Measurements from ENCODE around the gene PPM1D.

GRCh38 chr17:60602385-60602742 is 2.4 kb downstream of the PPM1D start:
- no peak for TF ChIP-seq CTCF (IDR thresholded peaks at IDR 0.05; ENCODE audit: low read depth, low read length, poor library complexity, severe bottlenecking)
- TF ChIP-seq EZH2phosphoT487 (IDR thresholded peaks at IDR 0.05; ENCODE audit: borderline replicate concordance, low read length), result no peak

Measured in DOHH2 (cell line).